GM12872 (cell line): ENCODE data around the gene DDX25.

Source experiments
- TF ChIP-seq, protein P1 (sequence below): IDR thresholded peaks from 3 replicates; pipeline ENCODE4 v1.5.1; 2011; ENCODE audit warnings: low read depth, mild to moderate bottlenecking, low read length, moderate library complexity; ENCODE audit not compliant: insufficient read depth

DDX25 gene

GRCh38 chr11:125946712-125947418, 42.6 kb downstream of the DDX25 start:
- TF ChIP-seq, protein P1, sequence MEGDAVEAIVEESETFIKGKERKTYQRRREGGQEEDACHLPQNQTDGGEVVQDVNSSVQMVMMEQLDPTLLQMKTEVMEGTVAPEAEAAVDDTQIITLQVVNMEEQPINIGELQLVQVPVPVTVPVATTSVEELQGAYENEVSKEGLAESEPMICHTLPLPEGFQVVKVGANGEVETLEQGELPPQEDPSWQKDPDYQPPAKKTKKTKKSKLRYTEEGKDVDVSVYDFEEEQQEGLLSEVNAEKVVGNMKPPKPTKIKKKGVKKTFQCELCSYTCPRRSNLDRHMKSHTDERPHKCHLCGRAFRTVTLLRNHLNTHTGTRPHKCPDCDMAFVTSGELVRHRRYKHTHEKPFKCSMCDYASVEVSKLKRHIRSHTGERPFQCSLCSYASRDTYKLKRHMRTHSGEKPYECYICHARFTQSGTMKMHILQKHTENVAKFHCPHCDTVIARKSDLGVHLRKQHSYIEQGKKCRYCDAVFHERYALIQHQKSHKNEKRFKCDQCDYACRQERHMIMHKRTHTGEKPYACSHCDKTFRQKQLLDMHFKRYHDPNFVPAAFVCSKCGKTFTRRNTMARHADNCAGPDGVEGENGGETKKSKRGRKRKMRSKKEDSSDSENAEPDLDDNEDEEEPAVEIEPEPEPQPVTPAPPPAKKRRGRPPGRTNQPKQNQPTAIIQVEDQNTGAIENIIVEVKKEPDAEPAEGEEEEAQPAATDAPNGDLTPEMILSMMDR = no peak

DNA sequence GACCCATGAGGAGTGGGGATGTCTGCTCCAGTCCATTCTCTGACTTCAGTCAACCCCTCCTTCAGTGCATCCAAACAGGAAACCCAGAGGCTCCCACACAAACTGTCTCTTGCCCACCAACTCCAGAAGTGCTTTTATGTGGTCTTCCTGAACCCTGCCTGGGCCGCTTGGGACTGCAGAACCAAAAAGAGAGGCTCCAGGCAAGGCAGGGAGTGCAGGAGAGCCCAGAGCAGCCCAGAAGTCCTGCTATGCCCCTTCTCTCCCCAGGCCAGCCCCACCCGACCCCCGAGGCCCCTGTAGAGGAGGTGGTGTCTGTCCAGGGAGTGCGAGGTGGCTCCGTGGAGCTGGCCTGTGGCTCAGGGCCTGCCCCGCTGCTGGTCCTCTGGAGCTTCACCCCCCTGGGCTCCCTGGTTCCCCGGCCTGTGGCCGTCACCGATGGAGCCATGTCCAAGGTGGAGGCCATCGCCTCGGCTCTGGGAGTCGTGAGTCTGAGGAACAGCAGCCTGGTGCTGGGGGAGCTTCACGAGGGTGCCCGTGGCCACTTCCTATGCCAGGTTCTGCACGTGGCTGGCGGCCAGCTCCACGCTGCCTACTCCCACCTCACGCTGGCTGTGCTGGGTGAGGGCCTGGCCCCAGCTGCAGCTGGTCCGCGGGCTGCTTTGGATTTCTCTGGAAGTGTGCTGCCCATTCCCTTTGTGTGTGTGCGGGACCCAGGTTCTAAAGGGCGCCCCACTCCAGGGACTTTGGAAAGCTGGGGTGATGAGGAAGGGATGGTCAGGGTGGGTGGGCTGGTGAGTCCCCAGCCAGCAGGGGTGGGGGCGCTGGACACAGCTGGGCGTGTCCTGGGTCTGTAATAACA, 43.3 kb downstream of the DDX25 start:
- TF ChIP-seq, protein P1 = no peak

DNA sequence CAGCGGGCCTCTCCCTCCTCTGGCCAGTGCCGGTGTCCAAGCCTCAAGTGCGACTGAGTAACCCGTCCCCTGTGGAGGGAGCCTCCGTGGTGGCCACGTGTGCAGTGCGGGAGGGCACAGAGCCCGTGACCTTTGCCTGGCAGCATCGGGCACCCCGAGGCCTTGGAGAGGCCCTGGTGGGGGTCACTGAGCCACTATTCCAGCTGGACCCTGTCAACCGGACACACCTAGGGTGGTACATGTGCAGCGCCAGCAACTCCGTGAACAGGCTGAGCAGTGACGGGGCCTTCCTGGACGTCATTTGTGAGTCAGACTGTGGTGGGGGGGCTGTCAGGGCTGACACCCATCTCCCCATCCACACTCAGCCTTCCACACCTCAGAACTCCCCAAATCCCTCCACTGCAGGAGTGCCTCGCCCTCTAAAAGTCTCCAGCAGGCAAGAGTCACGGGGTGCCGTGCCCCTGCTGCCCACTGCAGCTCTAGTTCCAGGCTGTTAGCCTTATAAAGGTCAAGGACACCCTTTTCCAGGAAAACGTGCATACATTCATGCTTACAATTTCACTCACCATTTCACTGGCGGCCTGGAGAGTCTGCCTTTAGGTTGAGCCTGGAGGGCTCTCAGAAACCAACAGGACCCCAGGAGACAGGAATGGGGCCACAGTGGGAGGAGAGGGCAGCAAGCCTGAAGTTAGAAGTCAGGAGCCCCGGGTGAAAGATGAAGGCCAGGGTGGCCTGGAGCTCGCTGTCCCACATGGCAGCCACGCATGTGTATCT, 44.2 kb downstream of the DDX25 start:
- TF ChIP-seq, protein P1 = no peak

GRCh38 chr11:125949271-125950177, 45.2 kb downstream of the DDX25 start:
- TF ChIP-seq, protein P1 = no peak

DNA sequence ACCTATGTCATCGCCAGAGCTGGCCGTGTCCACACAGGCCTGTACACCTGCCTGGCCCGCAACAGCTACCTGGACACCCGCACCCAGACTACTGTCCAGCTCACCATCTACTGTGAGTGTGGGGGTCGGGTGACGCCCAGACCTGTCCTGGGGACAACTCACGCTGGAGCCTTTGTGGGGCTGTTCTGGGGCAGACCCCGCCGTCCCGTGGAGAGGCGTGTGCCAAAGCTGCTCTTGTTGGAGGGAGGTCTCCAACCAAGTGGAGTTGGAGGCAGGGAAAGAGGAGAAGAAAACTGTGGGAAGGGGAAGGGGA, 45.8 kb downstream of the DDX25 start:
- TF ChIP-seq, protein P1 = no peak

DNA sequence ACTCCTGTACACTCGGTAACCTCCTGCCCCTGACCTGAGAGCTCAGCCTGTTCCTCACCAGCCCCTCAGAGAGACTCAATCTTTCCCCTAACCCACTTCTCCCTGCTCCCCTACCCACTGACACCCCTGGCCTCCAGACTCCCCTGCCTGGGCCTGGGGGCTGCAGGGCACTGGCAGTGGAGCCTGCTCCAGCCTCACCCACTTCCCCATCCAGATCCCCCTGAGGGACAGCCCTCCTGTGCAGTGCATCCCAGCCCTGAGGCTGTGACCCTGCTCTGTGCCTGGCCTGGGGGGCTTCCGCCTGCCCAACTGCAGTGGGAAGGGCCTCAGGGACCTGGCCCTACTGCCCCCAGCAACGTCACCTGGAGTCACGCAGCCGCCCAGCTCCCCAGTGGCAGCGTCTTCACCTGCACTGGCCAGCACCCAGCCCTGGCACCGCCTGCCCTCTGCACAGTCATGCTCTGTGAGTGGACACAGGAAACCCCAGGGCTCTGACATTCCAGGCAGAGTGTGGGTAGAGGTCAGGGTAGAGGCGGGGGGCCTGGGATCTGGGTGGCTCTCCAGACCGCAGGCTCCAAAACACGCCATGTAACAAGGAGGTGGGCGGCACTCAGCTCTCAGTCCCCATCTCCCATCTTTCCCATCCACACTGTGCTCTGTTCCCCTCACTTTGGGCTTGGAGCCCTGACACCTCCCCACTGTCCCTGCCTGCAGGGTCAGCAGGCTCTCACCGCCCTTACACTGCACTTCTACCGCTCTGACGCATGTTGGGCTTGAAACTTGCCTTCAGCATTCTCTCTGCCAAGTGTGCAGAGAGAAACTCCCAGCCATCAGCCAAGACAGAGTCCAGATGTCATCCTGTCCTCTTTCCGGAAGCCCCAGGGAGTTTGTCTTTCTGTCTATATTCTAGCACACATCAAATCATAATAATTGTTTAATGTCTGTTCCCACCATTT, 46.7 kb downstream of the DDX25 start:
- TF ChIP-seq, protein P1 = no peak
